Measurements from ENCODE around the gene CTAGE15. TPM values are rescaled to one million over a fixed set of nuclear protein-coding genes. Genes with fewer than 3 reads are reported as not detected.
A peak's percentile ranks its signal among the peaks of the same experiment; 100 is the strongest.
"Not testable (repeated sequence)": the region's sequence is repeated elsewhere in the genome, so short reads cannot be mapped to it uniquely, and the experiment has no call there.

Gene CTAGE15
- polyA plus RNA-seq, 1 donor (not counting 4 experiments of a cell fraction or from before 2014, with no cell fraction given), result 1.4 TPM

GRCh38 chr7:143533213-143533839 is 38.3 kb upstream of the CTAGE15 start:
- H3K36me3 ChIP-seq (ENCODE audit: control insufficient read depth in 2 of 2, extremely low read depth in 1 of 2, insufficient read depth in 2 of 2, low read length in 2 of 2); H3K9ac ChIP-seq (ENCODE audit: control insufficient read depth, extremely low read depth, insufficient read depth, low read length); H3K79me2 ChIP-seq (ENCODE audit: control insufficient read depth, insufficient read depth, low read length); H3K4me2 ChIP-seq (ENCODE audit: control insufficient read depth, extremely low read depth, insufficient read depth, low read depth, low read length); dilution Hi-C loops (cut with MboI; ENCODE audit: extremely low pct_ligation_motif_present, low sequenced_read_pairs); H4K20me1 ChIP-seq (ENCODE audit: control insufficient read depth, extremely low read depth, insufficient read depth, low read length); H3K27me3 ChIP-seq (ENCODE audit: control insufficient read depth, extremely low read depth, insufficient read depth, low read length); H3K27ac ChIP-seq (ENCODE audit: control insufficient read depth, insufficient read depth, low read length); H3K9me3 ChIP-seq (ENCODE audit: control insufficient read depth, low read depth, low read length); DNase-seq (ENCODE audit: low read depth, low spot score); H3K4me3 ChIP-seq (ENCODE audit: control insufficient read depth in 2 of 3, extremely low read depth in 1 of 3, insufficient read depth in 2 of 3, low read depth in 1 of 3, low read length in 3 of 3); H2AFZ ChIP-seq (ENCODE audit: control insufficient read depth, low read length); H3K4me1 ChIP-seq (ENCODE audit: control insufficient read depth, extremely low read depth, insufficient read depth, low read length); H3K9me1 ChIP-seq (ENCODE audit: control insufficient read depth, extremely low read depth, insufficient read depth, low read length); FAIRE-seq: not testable (repeated sequence)

DNA sequence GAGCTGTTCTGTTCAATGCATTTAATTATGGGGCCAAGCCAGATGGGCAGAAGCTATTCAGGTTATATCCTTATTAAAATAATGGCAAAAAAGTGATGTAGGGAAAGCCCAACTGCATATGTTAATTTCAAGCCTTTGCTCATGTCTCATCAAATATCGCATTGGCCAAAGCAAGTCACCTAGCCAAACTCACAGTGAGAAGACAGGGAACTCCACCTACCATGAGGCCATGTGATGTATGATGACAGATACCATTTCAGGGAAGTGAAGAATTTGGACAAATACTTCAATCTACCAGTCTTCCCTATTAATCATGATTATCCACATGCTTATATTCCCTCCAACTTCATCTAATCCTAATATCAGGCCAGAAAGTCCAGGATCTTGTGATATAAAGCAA is 35.2 kb upstream of the CTAGE15 start:
- H3K27me3 ChIP-seq (ENCODE audit: control insufficient read depth, extremely low read depth, insufficient read depth, low read length); H2AFZ ChIP-seq (ENCODE audit: control insufficient read depth, low read length); DNase-seq (ENCODE audit: low read depth, low spot score); H3K4me3 ChIP-seq (ENCODE audit: control insufficient read depth in 2 of 3, extremely low read depth in 1 of 3, insufficient read depth in 2 of 3, low read depth in 1 of 3, low read length in 3 of 3); H3K4me2 ChIP-seq (ENCODE audit: control insufficient read depth, extremely low read depth, insufficient read depth, low read depth, low read length); FAIRE-seq; H3K79me2 ChIP-seq (ENCODE audit: control insufficient read depth, insufficient read depth, low read length); H3K27ac ChIP-seq (ENCODE audit: control insufficient read depth, insufficient read depth, low read length); dilution Hi-C loops (cut with MboI; ENCODE audit: extremely low pct_ligation_motif_present, low sequenced_read_pairs); H3K9me1 ChIP-seq (ENCODE audit: control insufficient read depth, extremely low read depth, insufficient read depth, low read length); H3K9me3 ChIP-seq (ENCODE audit: control insufficient read depth, low read depth, low read length); H4K20me1 ChIP-seq (ENCODE audit: control insufficient read depth, extremely low read depth, insufficient read depth, low read length); H3K36me3 ChIP-seq (ENCODE audit: control insufficient read depth in 2 of 2, extremely low read depth in 1 of 2, insufficient read depth in 2 of 2, low read length in 2 of 2); H3K4me1 ChIP-seq (ENCODE audit: control insufficient read depth, extremely low read depth, insufficient read depth, low read length); H3K9ac ChIP-seq (ENCODE audit: control insufficient read depth, extremely low read depth, insufficient read depth, low read length): not testable (repeated sequence)

DNA sequence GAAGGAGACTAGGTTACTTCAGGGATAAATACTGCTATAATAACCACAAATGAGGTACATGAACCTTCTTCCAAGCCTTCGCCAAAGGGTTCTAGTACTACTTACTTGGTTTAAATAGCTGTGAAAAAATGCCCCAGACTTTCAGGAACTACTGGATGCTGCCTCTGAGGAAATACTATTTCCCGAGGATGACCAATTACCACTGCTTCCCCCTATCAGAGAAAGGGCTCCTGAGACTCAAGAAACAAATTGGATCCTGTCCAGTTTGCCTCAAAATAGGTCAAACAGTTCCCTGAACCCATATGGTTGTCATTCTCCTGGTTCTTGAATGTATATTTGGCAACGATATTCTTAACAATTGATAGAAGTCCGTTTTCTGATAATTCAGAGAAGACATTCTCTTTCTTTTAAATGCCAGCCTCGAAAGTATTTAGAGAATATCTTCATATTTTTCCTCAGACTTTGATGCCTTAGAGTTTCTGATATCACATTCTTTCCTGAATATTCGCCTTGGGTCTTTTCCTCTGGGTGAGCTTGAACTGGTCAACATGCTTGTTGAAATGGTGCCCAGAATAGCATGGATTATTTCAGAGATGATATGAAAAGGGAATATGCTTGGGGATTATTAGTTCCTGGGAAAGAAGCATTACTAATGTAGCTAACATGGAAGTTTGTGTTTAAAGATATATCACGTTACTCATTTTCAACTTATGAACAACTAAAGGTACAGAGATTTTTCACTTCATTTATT is 28.1 kb upstream of the CTAGE15 start:
- dilution Hi-C loops (cut with MboI; ENCODE audit: extremely low pct_ligation_motif_present, low sequenced_read_pairs); FAIRE-seq: not testable (repeated sequence)

GRCh38 chr7:143555968-143556367 is 15.6 kb upstream of the CTAGE15 start:
- H4K20me1 ChIP-seq (ENCODE audit: control insufficient read depth, extremely low read depth, insufficient read depth, low read length); DNase-seq (ENCODE audit: low read depth, low spot score); FAIRE-seq; H3K4me2 ChIP-seq (ENCODE audit: control insufficient read depth, extremely low read depth, insufficient read depth, low read depth, low read length); H3K9me1 ChIP-seq (ENCODE audit: control insufficient read depth, extremely low read depth, insufficient read depth, low read length); H3K79me2 ChIP-seq (ENCODE audit: control insufficient read depth, insufficient read depth, low read length); H3K4me3 ChIP-seq (ENCODE audit: control insufficient read depth in 2 of 3, extremely low read depth in 1 of 3, insufficient read depth in 2 of 3, low read depth in 1 of 3, low read length in 3 of 3); H3K36me3 ChIP-seq (ENCODE audit: control insufficient read depth in 2 of 2, extremely low read depth in 1 of 2, insufficient read depth in 2 of 2, low read length in 2 of 2); H2AFZ ChIP-seq (ENCODE audit: control insufficient read depth, low read length); dilution Hi-C loops (cut with MboI; ENCODE audit: extremely low pct_ligation_motif_present, low sequenced_read_pairs); H3K9me3 ChIP-seq (ENCODE audit: control insufficient read depth, low read depth, low read length); H3K27me3 ChIP-seq (ENCODE audit: control insufficient read depth, extremely low read depth, insufficient read depth, low read length); H3K4me1 ChIP-seq (ENCODE audit: control insufficient read depth, extremely low read depth, insufficient read depth, low read length); H3K9ac ChIP-seq (ENCODE audit: control insufficient read depth, extremely low read depth, insufficient read depth, low read length); H3K27ac ChIP-seq (ENCODE audit: control insufficient read depth, insufficient read depth, low read length): not testable (repeated sequence)

More for the DNA sequence above, 28.1 kb upstream of the CTAGE15 start:
- H3K4me1 ChIP-seq (ENCODE audit: control insufficient read depth, extremely low read depth, insufficient read depth, low read length); H3K27me3 ChIP-seq (ENCODE audit: control insufficient read depth, extremely low read depth, insufficient read depth, low read length); H4K20me1 ChIP-seq (ENCODE audit: control insufficient read depth, extremely low read depth, insufficient read depth, low read length); H3K36me3 ChIP-seq (ENCODE audit: control insufficient read depth in 2 of 2, extremely low read depth in 1 of 2, insufficient read depth in 2 of 2, low read length in 2 of 2); H3K9me1 ChIP-seq (ENCODE audit: control insufficient read depth, extremely low read depth, insufficient read depth, low read length); H3K9me3 ChIP-seq (ENCODE audit: control insufficient read depth, low read depth, low read length); H3K9ac ChIP-seq (ENCODE audit: control insufficient read depth, extremely low read depth, insufficient read depth, low read length); H2AFZ ChIP-seq (ENCODE audit: control insufficient read depth, low read length); H3K27ac ChIP-seq (ENCODE audit: control insufficient read depth, insufficient read depth, low read length); DNase-seq (ENCODE audit: low read depth, low spot score); H3K4me2 ChIP-seq (ENCODE audit: control insufficient read depth, extremely low read depth, insufficient read depth, low read depth, low read length); H3K4me3 ChIP-seq (ENCODE audit: control insufficient read depth in 2 of 3, extremely low read depth in 1 of 3, insufficient read depth in 2 of 3, low read depth in 1 of 3, low read length in 3 of 3); H3K79me2 ChIP-seq (ENCODE audit: control insufficient read depth, insufficient read depth, low read length): not testable (repeated sequence)

DNA sequence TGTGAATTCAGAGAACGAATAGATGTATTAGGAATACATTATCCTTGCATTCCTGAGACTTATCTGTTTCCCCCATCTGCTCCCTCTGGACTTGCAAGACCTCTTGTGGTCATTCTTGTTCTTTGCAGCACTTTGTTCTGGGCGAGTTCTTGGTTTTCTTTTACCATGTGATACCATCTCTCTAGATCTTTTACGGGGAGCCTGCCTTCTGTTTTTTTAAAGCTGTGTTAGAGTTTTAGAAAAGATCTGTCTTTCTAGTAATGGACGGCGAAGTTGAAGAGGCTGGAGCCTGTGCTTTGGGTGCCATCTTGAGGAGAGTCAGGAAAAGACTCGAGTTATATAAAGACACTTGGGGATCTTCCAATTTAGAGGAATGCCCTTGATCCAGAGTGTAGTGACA is 8.3 kb upstream of the CTAGE15 start:
- not testable (repeated sequence) for H3K4me3 ChIP-seq (ENCODE audit: control insufficient read depth in 2 of 3, extremely low read depth in 1 of 3, insufficient read depth in 2 of 3, low read depth in 1 of 3, low read length in 3 of 3)

More for the DNA sequence above, 8.3 kb upstream of the CTAGE15 start:
- H3K4me2 ChIP-seq (ENCODE audit: control insufficient read depth, extremely low read depth, insufficient read depth, low read depth, low read length); H3K4me1 ChIP-seq (ENCODE audit: control insufficient read depth, extremely low read depth, insufficient read depth, low read length); H3K9ac ChIP-seq (ENCODE audit: control insufficient read depth, extremely low read depth, insufficient read depth, low read length); H3K27ac ChIP-seq (ENCODE audit: control insufficient read depth, insufficient read depth, low read length); dilution Hi-C loops (cut with MboI; ENCODE audit: extremely low pct_ligation_motif_present, low sequenced_read_pairs); H3K36me3 ChIP-seq (ENCODE audit: control insufficient read depth in 2 of 2, extremely low read depth in 1 of 2, insufficient read depth in 2 of 2, low read length in 2 of 2); H3K9me1 ChIP-seq (ENCODE audit: control insufficient read depth, extremely low read depth, insufficient read depth, low read length); DNase-seq (ENCODE audit: low read depth, low spot score); H4K20me1 ChIP-seq (ENCODE audit: control insufficient read depth, extremely low read depth, insufficient read depth, low read length); H2AFZ ChIP-seq (ENCODE audit: control insufficient read depth, low read length); H3K27me3 ChIP-seq (ENCODE audit: control insufficient read depth, extremely low read depth, insufficient read depth, low read length); H3K79me2 ChIP-seq (ENCODE audit: control insufficient read depth, insufficient read depth, low read length); H3K9me3 ChIP-seq (ENCODE audit: control insufficient read depth, low read depth, low read length): not testable (repeated sequence)
- FAIRE-seq, result peak; percentile 67
